ENCODE data around the gene WNT3.

WNT3 gene

DNA sequence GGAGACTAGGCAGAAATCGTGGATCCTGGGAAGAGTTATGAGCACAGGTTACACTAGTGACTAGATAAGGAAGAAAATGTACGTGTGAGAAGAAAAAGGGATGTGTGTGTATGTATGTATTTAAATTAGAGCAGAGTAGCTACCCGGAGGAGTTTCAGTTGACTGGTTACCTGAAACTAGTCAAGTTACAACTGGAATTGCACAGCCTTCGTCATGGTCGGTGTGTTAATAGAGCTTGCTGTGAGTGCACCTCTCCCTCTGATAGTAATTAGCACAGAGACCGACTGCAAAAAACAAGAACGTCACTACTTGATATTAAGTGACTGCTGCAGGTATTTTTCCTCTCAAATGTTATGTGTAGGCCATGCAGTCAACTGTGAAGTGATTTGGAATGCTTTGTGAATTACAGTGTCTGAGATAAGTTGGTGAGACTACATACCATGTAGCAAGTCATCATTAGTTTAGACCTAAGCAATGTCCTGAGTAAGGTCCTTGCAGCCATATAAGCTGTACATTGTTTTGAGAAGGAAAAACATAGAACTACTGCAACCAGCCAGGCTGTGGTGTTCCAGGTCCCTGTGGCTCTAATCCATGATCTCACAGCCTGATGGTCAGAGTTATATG lies 95.7 kb downstream of the WNT3 start:
- DNase-seq, result no peak

DNA sequence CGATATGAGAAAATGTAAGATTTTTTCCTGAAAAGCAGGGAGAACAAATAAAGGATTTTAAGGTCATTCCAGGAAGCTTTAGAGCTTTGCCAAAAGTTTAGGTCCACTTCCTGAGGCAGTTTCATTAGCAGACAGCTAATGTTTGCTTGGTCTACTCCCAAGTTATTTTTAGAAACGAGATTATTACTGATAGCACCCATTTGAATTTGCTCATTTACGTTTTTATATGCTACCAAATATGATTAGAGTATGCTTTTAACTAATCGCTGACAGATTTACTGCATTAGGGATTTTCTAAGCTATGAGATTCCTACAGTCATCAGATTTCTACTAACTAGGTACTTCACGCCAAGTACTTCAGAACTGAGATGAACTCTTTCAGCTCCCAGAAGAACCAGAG lies 98.1 kb downstream of the WNT3 start:
- no peak for DNase-seq

DNA sequence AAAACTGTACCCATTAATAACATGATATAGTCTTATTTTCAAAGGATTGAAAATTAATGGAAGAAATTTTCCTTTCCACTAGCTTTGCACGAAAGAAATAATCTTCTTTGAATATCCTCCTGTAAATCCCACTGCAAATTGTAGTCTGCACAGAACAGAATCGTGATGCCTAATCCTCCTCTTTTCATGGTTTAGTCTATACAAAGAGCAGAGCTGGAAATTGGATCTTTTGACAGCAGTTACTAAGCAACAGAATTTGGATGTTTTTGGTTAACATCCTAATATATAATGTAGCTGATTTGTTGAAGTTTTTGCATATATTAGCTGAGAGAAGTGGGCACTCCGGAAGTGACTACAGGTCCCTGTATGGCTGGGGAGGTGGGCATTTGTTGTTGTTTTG lies 98.6 kb downstream of the WNT3 start:
- DNase-seq, result no peak

DNA sequence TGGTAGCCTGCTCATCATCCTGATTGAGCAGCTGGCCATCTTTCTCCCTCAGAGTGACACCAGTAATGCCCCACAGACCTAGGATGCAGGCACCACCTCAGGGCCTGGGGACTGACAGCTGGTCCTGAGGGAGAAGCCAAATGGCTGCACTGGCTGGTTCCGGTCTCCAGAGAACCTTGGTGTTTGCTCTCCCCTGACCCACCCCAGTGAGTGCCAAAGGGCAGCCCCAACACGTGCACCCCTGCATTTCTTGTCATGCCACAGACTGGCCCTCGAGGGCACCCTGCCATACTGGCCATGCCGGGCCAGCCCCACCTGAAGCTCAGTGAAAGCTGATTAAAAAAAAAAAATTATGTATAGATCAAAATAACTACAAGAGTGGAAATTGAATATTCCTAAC lies 100.5 kb downstream of the WNT3 start:
- DNase-seq, result no peak

Data from CD4-positive, alpha-beta T cell treated with Interleukin-15 for 1 hour (primary cell).